HuH-7.5 (cell line): ENCODE measurements around the gene FMR1NB.

ENCODE experiments used
- DNase-seq: peaks from one replicate; pipeline ENCODE4 v3.0.0; 2011; ENCODE audit warnings: low spot score

The FMR1NB gene

GRCh38 chrX:148070504-148070877 is 89.4 kb downstream of the FMR1NB start:
- no peak for DNase-seq
